ENCODE results near the gene CLIC5. TPM values are rescaled to one million over a fixed set of nuclear protein-coding genes. Genes with fewer than 3 reads are reported as not detected.

The CLIC5 gene
- total and polyA plus RNA-seq, 2 of the 8 experiments (the other 6 are each of a cell fraction or from before 2014, with no cell fraction given): 0.12 to 0.15 TPM

DNA sequence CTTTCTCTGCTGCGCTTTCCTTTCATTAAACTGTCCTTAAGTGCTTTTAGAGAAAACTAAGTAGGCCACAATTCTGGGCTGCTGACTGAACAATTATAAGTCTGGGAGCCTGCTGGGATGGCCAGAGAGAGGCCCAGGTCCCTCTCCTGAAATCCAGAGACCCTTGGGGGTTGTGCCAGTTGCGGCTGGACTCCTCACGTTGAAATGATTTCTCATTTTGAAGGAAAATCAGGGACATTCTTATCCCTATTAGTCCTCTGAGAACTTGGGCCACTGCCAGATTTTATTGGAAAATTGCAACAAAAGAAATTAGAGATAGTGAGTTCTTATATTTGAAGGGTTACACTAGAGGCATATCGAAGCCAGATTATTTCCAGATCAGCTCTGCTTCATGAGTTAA is 145.1 kb downstream of the CLIC5 start:
- Histone ChIP-seq H2BK15ac (ENCODE audit: low read length) (no peak overlapping the region), H3K79me1 (ENCODE audit: low read depth, low read length) (no peaks in the 10 kb centered on the region), H3K36me3 (ENCODE audit: control insufficient read depth in 2 of 4, insufficient read depth in 4 of 4, low read length in 3 of 4) (no peaks in the 10 kb centered on the region), H3K18ac (ENCODE audit: extremely low read depth, low read length) (no peak overlapping the region), H3K27ac (ENCODE audit: low read depth, low read length) (no peak overlapping the region), H3K4me2 (ENCODE audit: insufficient read depth in 1 of 2, low read depth in 2 of 2, low read length in 2 of 2) (no peak overlapping the region), H3K23ac (ENCODE audit: insufficient read length) (no peak overlapping the region), H3K4me1 (replicated peaks in 1 of 4; ENCODE audit: control insufficient read depth in 3 of 4, insufficient read depth in 4 of 4, low read length in 3 of 4) (no peaks in the 10 kb centered on the region), H3K56ac (replicated peaks; ENCODE audit: insufficient read length, low read depth, low read length) (no peak overlapping the region), H2BK12ac (ENCODE audit: low read depth, low read length) (no peak overlapping the region), H3K27me3 (replicated peaks in 1 of 4; ENCODE audit: control insufficient read depth in 3 of 4, extremely low read depth in 1 of 4, insufficient read depth in 3 of 4, low read length in 3 of 4) (peaks cover 0 to 1% (median 0%) of the 10 kb centered on the region in 4 experiments; a peak in 1 of 7 replicates), H4K8ac (ENCODE audit: extremely low read depth, insufficient read depth, low read length) (no peak overlapping the region), H3K4me3 (ENCODE audit: extremely low read depth in 1 of 4, insufficient read depth in 2 of 4, low read depth in 3 of 4, low read length in 4 of 4) (no peak overlapping the region), H2AK5ac (ENCODE audit: low read depth, low read length) (no peak overlapping the region), H2BK120ac (replicated peaks; ENCODE audit: low read depth, low read length) (no peak overlapping the region), H3K9me3 (ENCODE audit: insufficient read depth in 2 of 2, low read depth in 1 of 2, low read length in 1 of 2) (no peaks in the 10 kb centered on the region), H3K4ac (replicated peaks; ENCODE audit: insufficient read length, low read depth, low read length) (no peak overlapping the region), H3K14ac (ENCODE audit: insufficient read length) (no peak overlapping the region), H3K23me2 (ENCODE audit: low read depth, low read length) (no peaks in the 10 kb centered on the region; the same call in 1 of the 2 replicates), H2BK20ac (ENCODE audit: low read length) (no peak overlapping the region), H4K91ac (replicated peaks; ENCODE audit: insufficient read length, low read length) (no peak overlapping the region), H3K9ac (replicated peaks in 1 of 4; ENCODE audit: extremely low read depth in 1 of 4, low read depth in 3 of 4, low read length in 3 of 4) (no peak overlapping the region), H2AFZ (ENCODE audit: low read length) (no peak overlapping the region), H4K5ac (ENCODE audit: insufficient read length, low read depth, low read length) (no peak overlapping the region), H3K79me2 (ENCODE audit: control insufficient read depth in 1 of 2, insufficient read depth in 2 of 2, low read length in 2 of 2) (no peaks in the 10 kb centered on the region), H4K20me1 (replicated peaks in 1 of 2; ENCODE audit: control insufficient read depth in 1 of 2, insufficient read depth in 2 of 2, low read length in 2 of 2) (no peaks in the 10 kb centered on the region), H2BK5ac (ENCODE audit: low read depth, low read length) (no peak overlapping the region)
- WGBS, 2 experiments (ENCODE audit: extremely low coverage in 1 of 2, insufficient coverage in 1 of 2, insufficient read length in 1 of 2, insufficient replicate concordance in 2 of 2, low coverage in 1 of 2, low lambda C conversion rate in 2 of 2, missing lambda C conversion rate in 1 of 2): 95% methylated on average over 4 of the region's 4 CpGs; no CpG with 5 or more reads in 1 of the 2 experiments
- FAIRE-seq: no peak
- CTCF ChIA-PET (ENCODE audit: partially characterized antibody): no interaction called here
- DNase-seq (ENCODE audit: low read depth in 1 of 2, low spot score in 2 of 2): no peak
- POLR2A ChIA-PET (ENCODE audit: partially characterized antibody): no interaction called here
- no peak for TF ChIP-seq SIX5 (IDR thresholded peaks at IDR 0.05; ENCODE audit: low read depth, low read length)
- TF ChIP-seq CHD2 (IDR thresholded peaks at IDR 0.05; ENCODE audit: low read length): no peak
- no peak for TF ChIP-seq TBP (IDR thresholded peaks at IDR 0.05; ENCODE audit: low read depth, low read length)

Data from H1 (cell line).